HK-2 (cell line): ENCODE measurements around the gene RBM47.
"Not testable (repeated sequence)": the region's sequence is repeated elsewhere in the genome, so short reads cannot be mapped to it uniquely, and the experiment has no call there.

Experiments used
- DNase-seq: peaks from one replicate; pipeline ENCODE4 v3.0.0-alpha.2; 2018; ENCODE audit not compliant: unreplicated experiment

RBM47 gene

DNA sequence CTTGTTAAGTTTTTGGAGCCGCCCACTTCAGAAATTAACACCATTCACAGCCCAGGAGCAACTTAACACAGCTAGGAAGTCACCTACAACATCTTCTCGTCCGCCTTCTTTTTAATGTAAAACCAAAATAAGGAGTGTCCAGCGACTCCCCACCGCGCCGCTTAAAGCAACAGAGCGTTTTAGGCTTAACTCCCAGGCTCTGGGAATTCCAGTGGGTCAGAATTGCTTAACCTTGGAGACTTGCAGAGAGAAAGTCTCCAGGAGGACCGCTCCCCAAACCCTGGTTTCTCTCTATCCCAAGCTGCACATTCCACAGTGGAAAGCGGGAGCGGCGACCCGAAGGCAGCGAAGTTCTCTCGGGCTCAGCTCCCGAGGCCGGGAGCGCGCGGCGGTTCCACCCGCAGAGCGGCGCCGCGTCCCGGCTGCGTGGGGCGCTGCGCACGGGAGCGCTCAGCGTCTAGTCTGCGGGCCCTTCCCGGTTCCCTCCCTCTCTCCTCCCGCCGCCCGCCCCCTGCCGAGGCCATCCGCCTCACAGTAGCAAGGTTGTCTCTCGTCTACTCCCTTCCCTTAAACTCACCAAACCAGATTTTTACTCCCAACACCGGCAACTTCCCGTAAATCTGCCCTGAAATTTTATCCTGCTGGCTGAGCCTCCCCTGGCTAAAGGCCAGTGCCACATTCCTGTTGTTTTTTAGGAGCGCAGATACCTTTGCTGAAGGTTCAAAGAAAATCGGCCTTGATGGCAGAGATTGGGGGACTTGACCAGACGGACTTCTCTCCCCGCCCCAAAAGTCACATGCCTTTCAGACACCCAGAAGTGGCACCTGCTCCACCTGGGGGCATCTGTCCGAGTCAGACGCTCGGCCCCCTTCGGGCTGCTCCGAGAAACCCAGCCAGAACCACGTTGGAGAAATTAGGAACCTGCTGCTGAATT, at the start of gene RBM47:
RBM47 (minus strand) TSS at position 464 of the 934 bp plus-strand sequence. CDS start 190,971 bp downstream, outside the sequence.
- peak; percentile 58 for DNase-seq

DNA sequence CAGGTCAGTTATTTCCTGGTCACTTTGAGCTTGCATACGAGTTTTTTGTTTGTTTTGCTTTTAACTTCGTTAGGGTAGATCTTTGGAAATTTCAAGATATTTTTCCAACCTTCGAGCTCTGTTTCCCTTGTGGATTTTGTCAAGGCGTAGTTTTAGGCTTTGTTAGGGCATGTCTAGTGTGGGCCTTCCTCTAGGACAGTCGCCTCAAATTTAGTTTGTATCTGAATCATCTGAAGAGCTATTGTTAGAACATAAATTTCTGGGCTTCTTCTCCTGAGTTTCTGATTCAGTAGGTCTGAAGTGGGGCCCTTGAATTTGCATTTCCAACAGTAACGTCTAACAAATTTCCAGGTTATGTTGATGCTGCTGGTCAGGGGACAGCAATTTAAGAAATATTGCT, 48.8 kb upstream of the RBM47 start:
- no peak for DNase-seq

DNA sequence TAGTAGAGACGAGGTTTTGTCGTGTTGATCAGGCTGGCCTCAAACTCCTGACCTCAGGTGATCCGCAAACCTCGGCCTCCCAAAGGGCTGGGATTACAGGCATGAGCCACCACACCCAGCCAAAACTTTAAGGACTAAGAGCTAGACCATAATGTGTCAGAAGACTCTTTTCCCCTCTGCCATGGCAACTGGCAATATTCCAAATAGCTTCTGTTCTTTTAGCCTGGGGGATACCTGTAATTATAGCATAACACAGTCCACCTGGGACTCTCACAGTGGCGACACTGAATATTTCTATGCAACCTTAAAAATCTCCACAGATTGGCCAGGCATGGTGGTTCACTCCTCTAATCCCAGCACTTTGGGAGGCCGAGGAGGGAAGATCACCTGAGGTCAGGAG, 45.5 kb upstream of the RBM47 start:
- DNase-seq: no peak

DNA sequence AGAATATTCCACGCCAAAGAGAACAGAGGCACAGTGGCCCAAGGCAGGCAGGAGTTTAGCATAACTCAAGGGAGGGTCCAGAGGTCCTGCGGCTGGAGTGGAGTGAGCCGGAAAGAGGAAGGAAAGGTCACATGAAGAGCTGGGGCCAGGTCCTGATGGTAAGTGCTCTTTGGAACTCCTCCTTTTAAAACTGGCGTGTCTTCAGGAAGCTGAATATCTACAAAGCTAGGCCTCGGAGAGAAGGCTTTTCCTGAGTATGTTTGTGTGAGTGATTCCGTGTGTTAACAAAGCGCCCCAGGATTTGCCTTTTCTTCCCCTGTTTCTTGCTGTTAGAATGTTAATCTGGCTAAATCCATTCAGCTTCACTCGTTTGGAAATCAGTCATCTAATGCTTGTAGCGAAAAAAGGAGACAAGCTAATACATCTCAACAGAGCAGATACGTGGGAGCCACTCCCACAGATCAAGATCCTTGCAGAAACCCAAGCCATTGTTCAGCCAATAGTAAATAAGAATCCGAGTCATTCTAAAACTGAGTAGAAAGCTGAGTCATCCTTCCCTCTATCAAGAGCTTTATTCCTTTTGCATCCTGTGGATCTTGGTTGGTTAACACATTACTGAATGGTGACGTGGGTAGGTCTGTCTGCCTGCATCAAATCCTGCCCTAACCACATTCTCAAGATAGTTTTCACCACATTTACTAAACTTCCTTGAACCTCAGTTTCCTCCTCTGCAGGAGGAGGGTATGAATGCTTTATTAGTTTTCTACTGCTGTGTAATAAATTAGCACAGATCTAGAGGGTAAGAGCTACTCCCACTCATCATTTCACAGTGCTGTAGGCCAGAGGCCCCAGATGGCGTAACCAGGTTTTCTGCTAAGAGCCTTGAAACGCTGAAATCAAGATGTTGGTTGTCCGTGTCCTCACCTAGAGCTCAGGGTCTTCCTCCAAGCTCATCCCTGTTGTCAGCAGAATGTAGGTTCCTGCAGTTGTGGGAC, 43.2 kb upstream of the RBM47 start:
- DNase-seq: peak; percentile 59

DNA sequence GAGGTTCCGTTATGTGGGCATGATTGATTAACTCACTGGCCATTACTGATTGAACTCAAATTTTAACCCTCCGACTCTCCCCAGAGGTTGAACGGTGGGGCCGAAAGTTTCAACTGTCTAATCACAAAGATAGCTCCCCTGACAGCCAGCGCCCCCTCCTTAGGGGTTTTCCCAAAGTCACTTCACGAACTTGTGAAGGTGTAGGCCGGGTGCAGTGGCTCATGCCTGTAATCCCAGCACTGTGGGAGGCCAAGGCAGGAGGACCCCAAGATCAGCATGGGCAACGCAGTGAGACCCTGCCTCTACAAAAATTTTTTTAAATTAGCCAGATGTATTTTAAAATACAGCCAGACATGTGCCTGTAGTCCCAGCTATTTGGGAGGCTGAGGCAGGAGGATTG, 39.8 kb upstream of the RBM47 start:
- no peak for DNase-seq

DNA sequence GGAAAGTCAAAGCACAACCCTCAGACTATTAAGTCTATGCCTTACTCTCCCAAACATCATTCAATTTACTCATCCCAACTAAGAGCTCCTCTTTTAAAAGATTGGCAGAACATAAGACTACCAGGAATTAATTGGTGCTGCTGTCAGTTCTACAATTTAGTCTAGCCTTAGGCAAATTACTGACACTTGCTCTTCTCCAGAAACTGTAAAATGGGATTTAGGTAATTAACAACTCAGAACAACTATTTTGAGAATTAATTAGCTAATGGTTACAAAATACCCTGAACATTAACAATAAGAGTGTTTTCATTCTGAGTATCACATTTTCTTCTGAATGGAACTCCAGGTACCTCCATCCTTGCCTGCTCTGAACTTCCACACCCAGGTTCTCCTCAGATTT, 36.2 kb upstream of the RBM47 start:
- DNase-seq: no peak

DNA sequence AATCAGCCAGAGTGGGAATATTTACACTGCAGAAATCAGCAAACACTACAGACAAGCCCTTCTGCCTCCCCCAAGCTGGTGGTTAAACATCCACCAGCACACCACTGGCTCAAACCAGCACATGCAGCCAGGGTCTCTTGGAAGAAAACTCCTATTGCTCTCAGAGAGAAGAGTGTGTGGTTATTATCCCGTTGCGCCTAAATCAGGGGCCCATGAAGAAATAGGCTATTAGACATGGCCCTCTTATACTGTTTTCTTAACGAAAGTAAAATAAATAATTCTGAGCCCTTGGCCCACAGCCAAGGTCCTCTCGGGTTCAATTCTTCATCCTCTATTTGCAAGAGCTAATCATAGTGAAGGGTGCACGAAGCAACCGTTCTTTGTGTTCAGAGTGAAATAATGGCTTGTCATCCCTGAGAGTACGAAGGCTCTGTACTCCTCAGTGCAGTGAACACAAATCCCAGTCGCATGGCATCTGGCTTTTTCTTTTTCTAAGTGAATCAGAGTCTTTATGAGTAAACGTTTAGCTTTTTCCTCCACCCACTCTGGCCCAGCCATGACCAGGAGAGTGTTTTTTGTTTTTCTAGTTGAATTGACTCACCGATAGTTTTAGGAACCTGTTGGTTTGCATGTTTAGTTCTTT, 33.4 kb upstream of the RBM47 start:
- peak; percentile 47 for DNase-seq

DNA sequence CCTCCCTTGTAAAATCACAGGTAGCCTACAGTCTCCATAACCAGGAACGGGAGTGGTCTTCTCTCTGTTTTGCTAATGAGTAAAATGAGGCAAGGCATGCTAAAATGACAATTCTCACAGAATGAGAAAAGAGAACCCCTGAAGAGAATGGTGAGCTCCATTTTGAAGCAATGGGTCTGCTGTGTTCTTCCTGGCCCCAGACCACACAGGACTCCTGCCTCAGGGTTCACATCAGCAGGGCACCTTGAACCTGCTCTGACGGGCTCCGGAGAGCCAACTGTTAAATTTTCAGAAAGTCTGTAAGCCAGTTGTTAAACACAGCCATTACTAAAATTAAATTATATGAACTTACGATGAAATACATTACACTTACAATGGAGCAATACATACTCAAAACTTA, 32.1 kb upstream of the RBM47 start:
- DNase-seq: no peak

DNA sequence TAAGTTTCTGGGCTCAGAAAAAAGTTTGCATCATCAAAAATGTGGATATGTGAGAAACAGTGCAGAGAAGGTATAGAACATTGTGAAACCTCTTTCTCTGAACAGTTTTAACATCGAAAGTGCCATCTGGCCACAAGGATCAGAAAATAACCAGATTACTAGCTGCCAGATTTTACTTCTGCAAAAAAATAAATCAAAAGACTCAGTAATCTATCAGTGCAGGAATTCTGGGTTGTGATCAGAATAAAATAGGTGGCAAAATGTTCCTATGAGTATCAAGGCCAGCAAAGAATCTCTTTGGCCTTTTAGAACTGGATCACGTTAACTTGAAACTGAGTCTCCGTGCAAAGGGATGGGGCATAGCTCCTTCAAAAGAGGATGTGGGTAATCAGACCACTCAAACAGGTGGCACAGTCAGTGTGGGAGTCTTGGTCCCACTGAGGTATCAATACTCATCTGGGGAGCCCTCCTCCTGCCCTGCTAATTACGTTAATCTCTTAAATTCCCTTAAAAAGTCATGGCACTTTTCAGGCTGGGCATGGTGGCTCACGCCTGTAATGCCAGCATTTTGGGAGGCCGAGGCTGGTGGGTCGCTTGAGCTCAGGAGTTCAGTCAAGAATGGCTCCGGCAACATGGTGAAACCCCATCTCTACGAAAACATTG, 26.7 kb upstream of the RBM47 start:
- no peak for DNase-seq

DNA sequence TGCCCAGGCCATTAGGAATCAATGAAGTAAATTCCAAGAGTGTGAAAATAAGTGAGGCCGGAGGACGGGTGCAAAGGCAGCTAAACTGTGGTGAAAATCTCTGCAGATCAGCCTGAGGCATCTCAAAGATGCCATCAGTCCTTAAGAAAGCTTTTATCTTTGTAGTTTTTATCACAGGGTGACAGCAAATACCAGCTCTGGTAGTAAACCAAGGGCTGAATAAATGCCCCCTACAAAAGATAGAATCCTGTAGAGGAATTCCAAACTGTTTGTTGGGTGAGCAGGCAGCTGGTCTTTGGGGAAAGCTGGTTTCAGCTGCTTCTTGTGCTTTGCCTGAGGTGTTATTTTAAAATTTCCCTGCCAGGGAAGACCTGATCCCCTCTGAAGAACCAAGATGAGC, 21.6 kb upstream of the RBM47 start:
- DNase-seq: no peak

DNA sequence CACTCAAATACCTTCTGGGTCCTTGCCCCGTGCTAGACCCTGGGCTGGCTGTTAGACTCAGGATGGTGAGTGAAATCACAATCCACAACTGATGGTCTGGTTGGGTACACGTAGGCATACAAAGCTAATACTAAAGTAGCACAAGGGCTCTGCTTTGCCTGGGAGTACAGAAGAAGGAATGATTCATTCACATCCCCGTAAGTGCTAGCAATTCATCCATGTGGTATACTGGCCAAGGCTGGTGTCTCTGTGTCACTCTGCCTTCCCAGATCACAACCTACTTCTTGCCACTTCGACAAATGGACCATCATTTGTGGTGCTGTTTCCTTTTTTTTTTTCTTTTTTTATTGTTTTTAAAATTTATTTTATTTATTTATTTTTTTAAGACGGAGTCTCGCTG, 19.7 kb upstream of the RBM47 start:
- no peak for DNase-seq

DNA sequence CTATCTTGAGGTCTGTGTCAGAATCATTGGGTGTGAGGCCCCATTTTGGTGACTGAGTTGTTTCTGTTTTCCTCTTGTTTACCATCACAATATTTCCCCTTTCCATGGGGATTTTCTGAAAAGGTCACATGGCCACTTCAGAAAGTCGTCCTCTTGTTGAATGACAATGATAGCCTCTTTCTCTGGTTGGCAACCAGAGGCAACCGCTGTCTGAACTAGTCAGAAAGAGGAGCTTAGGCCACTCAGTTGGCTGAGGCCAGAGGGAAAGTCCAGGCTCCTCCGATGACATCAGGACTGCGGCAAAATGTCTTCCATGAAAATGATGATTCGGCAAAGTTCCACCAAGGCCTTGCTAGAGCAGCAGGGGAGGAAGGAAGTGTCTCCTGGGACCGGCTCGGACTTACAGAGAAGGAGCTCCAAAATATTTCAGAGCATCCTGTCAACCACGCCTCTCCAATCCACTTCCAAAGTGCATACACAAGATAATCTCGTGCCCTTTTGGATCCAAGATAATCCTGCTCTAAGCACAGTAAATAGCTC, 19.1 kb upstream of the RBM47 start:
- no peak for DNase-seq

DNA sequence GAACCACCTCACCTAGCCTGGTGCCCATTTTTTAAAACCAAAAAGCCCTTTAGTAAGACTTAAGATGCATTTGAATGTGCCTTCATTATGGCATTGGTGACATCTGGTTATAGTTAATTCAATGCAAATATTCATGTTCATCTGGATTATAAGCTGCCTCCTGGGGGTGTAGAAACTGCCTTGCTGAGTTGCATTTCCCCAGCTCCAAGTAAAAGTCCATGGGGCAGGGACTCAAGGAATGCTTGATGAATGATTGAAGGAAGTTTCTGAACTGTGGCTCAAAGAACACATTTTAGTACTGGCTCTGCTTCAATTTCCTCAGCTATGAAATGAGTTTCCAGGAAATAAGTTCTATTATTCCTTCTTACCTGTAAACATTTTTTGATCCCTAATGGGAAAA, 18.5 kb upstream of the RBM47 start:
- no peak for DNase-seq

DNA sequence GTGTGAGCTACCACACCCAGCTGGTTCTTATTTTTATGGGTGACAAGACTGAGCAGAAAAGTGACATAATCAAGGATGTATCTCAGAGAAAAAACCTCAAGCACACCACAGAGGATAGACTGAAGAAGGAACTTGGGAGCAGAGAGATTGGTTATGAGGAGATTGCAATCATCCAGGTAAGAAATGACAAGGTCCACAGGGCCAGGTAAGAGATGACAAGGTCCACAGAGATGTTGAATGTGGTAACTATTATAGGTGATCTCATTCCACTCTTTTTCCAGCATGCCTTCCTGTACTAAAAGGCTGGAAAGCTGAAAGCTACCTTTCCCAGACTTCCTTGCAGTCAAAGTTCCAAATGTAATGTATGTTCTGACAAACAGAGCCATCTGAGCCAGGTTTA, 15.9 kb upstream of the RBM47 start:
- no peak for DNase-seq

DNA sequence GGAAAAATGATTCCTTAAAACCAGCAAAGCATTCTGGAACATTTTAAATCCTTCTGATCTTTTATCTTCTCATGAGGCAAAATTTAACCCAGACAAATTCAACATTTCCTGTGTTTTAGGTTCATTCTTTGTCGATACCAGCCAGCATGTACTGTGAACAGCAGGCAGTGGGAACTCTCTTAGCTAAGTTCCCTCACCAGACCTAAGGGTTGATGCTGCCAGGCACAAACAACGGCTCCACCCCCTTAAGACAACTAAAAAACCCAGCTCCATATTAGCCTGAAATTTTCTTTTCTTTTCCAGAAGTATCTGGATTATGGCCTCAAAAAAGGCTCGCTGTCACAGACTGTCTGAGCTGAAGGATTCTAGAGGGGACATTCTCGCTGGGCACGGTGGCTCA, 2.4 kb upstream of the RBM47 start:
- DNase-seq: no peak

DNA sequence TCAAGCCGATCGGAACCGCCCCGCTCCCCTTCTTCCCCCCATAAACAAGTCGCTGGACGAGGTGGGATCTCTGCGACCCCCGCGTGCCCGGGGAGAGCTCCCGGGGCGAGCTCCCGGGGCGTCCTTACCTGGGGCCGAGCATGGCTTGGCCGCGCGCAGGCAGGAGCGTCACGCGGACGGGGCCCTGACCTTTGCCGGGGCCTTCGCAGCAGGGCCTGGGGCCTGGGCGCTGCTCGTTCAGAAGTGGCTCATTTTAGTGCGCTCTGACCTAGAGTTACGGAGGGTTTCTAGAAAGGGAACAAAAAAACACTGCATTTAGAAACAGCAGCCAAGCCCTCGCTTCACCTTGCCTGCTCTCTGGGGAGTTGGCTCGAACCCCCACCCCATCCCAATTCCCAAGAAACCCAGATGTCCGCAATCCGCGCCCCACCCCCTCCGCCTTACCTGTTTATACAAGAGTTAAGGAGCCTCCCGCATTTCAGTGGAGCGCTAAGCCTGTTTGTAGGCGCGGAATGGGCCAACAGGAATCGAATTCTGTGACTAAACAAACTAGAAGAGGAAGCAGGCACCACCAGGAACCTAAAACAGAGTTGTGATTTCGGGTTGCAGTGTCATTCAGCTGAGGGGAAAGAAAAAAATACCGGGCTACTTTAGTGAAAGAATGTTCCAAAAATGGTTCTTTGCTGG, 814 bp upstream of the RBM47 start:
- no peak for DNase-seq

DNA sequence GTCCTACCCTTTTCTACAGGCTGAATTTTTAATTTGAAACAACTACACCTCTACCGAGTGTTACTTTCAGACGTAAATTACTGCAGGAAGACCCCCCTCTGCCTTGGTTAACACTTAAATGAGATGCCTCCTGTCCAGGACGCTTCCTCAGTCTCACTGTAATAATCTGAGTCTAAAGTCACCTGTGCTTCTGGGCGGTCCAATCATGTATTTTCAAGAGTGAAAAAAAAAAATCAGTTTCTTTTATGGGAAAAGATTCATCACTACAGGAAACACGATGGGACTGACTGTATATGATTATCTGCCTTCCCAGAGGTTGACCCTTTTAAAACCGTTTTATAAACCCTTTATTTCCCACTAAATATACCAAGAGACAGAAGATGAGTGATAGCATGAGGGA, 776 bp downstream of the RBM47 start:
- no peak for DNase-seq

DNA sequence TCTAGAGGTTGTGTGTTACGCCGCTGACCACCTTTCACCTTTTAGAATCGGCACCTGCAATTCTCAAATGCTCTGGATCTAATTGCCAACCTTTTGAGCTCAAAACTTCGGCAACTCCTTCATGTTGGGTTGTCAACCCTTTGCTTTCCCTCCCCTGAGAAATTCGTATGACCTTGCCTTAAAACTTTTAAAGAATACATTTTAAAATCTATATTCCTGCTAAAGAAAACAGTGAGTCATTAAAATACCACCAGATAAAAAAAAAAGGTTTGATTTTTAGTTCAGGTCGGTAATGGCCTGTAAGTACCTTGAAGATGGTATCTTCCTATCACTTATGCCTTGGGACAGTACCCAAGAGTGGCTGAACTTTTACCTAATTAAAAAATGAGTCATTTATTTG, 1.3 kb downstream of the RBM47 start:
- DNase-seq: not testable (repeated sequence)

DNA sequence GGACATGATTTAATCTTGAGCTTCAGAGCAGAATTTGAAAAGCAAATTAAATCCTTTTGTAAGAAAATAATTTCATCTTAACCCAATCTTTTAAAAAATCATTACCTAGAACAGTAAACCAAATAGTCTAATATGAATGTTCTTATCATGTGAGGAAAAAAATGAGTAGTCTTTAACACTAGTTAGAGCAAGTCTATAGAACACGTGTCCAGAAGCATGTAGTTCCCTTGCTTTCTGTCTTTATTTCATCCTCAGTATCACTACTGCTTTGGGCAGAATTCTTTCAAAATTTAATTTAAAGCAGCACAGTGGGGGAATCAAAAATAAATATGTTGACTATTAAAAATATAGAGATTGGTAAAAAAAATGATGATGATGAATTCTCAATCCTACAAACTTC, 2.1 kb downstream of the RBM47 start:
- DNase-seq: no peak

DNA sequence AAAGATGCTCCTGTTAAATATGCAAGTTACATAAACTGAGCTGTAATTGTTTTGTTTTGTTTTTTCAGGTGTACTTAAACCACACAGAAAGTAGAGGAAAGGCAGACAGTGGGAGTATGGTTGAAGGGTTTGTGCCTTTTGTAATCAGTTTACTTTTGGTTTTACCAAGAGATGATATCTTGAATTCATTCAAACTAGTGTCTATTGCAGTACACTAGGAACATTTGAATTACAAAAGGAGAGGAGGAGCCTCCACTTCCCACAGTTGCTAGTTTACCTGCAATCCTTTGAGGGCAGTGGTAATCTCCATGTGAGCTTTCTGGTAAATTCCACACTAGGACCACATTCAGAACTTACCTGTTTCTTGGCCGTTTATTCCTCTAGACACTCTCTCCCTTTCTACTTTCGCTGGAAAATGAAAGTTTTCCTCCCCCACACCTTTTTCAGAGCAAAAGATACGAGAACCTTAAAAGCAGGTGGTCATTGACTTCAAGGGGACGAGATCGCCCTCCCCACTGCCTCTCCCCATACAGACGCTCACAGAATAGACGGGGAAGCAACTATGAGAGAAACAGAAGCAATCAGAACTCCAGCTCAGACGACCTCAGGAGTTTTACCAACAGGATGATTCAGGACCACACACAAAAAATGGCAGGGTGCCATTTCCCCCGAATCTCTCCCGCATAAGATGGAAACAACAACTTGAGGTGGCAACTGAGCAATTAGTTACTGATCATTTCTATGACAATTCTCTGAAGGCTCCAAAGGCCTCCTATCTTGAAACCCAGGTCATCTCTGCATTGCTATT, 3.3 kb downstream of the RBM47 start:
- peak; percentile 21 for DNase-seq
